IMR-90 (cell line): Measurements from ENCODE around the gene HEATR9.

ENCODE experiments used
- BHLHE40 ChIP-seq: fragments of 150-350 bp; IDR thresholded peaks from 2 replicates; pipeline ENCODE4 v1.6.1; 2016; ENCODE audit warnings: mild to moderate bottlenecking, low read depth, low read length
- CEBPB ChIP-seq: IDR thresholded peaks from 2 replicates; pipeline ENCODE4 v1.6.1; 2012; ENCODE audit warnings: low read depth, low read length, improper control_type of control experiment
- FOS ChIP-seq: fragments of 150-350 bp; IDR thresholded peaks from 2 replicates; pipeline ENCODE4 v1.6.1; 2016; ENCODE audit warnings: low read depth, low read length
- MAZ ChIP-seq: IDR thresholded peaks from 2 replicates; pipeline ENCODE4 v1.6.1; 2012; ENCODE audit warnings: low read depth, mild to moderate bottlenecking, low read length, improper control_type of control experiment, moderate library complexity, borderline replicate concordance
- NFE2L2 ChIP-seq: fragments of 150-350 bp; IDR thresholded peaks from 2 replicates; pipeline ENCODE4 v1.6.1; 2016; ENCODE audit warnings: low read depth, mild to moderate bottlenecking, low read length
- POLR2A ChIP-seq: IDR thresholded peaks from 2 replicates; pipeline ENCODE4 v1.6.1; 2012; ENCODE audit warnings: mild to moderate bottlenecking, low read depth, low read length
- RAD21 ChIP-seq: IDR thresholded peaks from 2 replicates; pipeline ENCODE4 v1.6.1; 2012; ENCODE audit warnings: low read length, improper control_type of control experiment
- RCOR1 ChIP-seq: IDR thresholded peaks from 2 replicates; pipeline ENCODE4 v1.6.1; 2012; ENCODE audit warnings: mild to moderate bottlenecking, low read length, improper control_type of control experiment; ENCODE audit not compliant: insufficient replicate concordance
- RFX5 ChIP-seq: IDR thresholded peaks from 2 replicates; pipeline ENCODE4 v1.8.0; 2012; ENCODE audit warnings: low read depth, mild to moderate bottlenecking, low read length, moderate library complexity
- TF ChIP-seq, protein P1 (sequence below): conservative IDR thresholded peaks from 2 replicates; pipeline ENCODE4 v1.5.1; 2012; ENCODE audit warnings: mild to moderate bottlenecking, low read depth, low read length, improper control_type of control experiment

DNA sequence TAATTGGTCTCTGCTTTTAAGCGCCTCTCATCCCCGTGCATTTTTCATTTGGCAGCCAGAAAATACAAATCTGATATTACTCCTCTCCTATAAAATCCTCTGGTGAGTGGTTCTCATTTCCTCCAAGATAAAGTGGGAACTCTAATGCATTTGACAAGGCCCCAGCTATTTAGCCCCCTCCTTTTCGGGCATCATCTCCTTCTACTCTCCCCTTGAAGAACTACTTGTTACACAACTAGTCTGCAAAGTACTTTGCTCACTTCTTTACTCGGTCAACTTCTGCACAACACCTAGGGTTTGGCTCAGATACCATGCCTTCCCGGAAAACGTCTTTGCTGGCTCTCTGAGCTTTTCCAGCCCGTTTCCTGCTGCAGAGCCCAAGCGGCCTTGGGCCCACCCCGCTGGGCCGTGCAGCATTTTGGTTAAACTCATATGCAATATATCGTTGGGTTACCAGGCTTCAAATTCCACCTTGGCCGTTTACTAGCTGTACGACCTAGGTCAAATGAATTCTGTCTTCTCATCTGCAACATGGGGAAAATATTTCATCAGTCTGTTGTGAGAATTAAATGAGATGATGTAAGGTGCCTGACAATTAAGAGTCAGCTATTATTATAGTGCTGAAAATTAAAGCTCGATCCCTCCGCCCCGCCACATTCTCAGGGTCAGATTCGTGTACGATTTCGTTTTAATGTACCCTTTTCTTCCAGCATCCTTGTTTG lies 60.3 kb downstream of the HEATR9 start:
- TF ChIP-seq RFX5 (no peak), POLR2A (no peak), RAD21 (no peak), NFE2L2 (no peak), BHLHE40 (no peak), FOS (no peak), CEBPB (no peak), RCOR1 (no peak), MAZ (no peak)
- TF ChIP-seq, protein P1, sequence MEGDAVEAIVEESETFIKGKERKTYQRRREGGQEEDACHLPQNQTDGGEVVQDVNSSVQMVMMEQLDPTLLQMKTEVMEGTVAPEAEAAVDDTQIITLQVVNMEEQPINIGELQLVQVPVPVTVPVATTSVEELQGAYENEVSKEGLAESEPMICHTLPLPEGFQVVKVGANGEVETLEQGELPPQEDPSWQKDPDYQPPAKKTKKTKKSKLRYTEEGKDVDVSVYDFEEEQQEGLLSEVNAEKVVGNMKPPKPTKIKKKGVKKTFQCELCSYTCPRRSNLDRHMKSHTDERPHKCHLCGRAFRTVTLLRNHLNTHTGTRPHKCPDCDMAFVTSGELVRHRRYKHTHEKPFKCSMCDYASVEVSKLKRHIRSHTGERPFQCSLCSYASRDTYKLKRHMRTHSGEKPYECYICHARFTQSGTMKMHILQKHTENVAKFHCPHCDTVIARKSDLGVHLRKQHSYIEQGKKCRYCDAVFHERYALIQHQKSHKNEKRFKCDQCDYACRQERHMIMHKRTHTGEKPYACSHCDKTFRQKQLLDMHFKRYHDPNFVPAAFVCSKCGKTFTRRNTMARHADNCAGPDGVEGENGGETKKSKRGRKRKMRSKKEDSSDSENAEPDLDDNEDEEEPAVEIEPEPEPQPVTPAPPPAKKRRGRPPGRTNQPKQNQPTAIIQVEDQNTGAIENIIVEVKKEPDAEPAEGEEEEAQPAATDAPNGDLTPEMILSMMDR: no peak
